GM10266 (cell line): ENCODE data around the gene ANTKMT.

Source experiments
- DNase-seq: peaks from one replicate; pipeline ENCODE4 v3.0.0; 2012; ENCODE audit errors: extremely low spot score
- TF ChIP-seq, protein P1 (sequence below): IDR thresholded peaks from 2 replicates; pipeline ENCODE4 v1.5.1; 2012; ENCODE audit warnings: mild to moderate bottlenecking, low read depth; ENCODE audit not compliant: control insufficient read depth, insufficient read depth; ENCODE audit errors: missing control alignments

The ANTKMT gene

DNA sequence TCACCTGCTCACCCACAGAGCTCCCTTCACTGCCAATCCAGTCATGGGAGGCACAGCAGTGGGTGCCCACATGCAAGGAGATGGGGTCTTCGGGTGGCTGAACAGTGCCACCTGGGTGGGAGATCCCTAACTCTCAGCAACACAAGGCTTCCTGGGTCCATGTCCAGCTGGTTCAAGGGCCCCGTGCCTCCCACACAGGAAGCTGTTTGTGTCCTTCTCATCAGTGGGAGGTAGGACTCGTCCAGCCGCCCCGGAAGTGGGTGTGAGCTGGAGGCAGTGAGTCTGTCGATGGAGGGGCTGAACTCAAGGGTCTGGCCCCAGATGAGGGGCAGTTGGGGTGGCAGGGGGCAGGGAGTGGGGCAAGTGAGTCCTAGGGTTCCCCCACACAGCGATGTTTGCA, 16.9 kb upstream of the ANTKMT start:
- TF ChIP-seq, protein P1, sequence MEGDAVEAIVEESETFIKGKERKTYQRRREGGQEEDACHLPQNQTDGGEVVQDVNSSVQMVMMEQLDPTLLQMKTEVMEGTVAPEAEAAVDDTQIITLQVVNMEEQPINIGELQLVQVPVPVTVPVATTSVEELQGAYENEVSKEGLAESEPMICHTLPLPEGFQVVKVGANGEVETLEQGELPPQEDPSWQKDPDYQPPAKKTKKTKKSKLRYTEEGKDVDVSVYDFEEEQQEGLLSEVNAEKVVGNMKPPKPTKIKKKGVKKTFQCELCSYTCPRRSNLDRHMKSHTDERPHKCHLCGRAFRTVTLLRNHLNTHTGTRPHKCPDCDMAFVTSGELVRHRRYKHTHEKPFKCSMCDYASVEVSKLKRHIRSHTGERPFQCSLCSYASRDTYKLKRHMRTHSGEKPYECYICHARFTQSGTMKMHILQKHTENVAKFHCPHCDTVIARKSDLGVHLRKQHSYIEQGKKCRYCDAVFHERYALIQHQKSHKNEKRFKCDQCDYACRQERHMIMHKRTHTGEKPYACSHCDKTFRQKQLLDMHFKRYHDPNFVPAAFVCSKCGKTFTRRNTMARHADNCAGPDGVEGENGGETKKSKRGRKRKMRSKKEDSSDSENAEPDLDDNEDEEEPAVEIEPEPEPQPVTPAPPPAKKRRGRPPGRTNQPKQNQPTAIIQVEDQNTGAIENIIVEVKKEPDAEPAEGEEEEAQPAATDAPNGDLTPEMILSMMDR: no peak
- no peak for DNase-seq

DNA sequence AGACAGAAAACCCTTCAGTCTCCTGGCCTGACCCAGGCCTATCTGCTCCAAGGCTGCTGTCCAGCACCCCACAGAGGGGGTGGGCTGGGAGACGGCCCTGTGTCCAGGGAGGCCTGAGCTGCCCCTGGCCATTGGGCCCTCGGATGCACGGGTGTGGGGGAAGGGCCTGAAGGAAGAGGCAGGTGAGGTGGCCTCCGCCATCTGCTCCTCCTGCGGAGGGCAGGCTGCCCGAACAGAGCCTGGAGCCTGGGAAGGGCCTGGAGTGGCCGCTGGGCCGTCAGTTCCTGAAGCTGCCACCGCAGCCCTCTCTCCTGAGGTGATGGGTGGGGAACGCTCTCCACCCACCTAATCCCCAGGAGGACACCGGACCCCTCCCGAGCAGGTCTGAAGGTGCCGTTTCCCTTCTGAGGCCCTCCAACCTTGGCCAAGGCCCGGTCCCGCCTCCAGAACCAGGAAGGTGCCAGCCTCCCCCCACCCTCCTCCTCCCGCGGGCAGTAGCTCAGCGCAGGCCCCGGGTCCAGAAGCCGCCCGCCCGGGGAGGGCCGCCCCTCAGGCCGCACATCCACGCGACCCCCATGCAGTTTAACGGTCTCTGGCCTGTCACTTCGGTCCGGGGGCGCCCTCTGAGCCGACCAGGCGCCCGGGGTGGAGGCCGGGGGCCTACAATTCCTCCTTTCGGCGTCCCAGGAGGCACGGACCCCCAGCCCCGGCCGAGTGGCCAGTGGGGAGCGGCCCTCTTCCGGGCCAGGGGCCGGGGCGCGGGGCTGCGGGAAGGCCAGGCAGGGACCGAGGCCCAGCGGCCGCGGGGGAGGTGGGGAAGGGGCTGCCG, 16.2 kb upstream of the ANTKMT start:
- DNase-seq: no peak
- TF ChIP-seq, protein P1: no peak

DNA sequence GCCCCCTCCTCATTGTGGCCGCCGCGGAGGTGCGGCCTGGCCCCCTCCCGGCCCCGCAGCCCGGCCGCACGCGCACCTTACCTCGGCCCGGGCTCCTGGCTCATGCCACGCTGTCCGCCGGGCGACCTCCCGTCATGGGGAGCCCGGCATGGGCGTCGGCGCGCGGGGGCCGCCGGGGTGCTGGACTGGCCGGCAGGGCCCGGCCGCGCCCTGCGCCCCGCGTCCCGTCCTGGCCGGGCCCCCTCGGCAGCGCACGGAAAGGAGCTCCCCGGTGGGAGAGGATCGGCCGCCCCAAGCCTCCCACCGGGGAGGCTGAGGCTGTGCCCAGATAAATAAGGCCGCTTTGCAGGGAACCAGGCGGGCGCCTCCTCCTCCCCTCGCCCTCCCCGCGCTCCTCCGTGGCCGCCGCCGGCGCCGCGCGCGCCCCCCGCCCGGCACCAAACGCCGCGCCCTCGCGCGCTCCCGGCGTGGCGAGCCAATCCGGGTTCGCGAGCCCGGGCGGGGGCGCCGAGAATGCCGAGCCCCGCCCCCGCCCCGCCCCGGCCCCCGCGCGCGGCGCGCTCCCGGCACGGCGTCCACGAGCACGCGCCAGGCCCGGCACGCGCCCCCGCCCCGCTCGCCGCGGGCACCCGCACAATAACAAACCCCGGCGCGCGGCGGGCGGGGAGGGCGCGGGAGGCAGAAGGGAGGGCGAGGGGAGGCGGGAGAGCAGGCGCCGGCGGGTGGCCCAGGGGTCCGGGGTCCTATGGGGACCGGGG, 15.3 kb upstream of the ANTKMT start, which contains the start of gene FBXL16:
Gene FBXL16 (minus strand): TSS at position 371 of the 758 bp plus-strand sequence. CDS start 8,396 bp downstream, outside the sequence.
- DNase-seq: no peak

DNA sequence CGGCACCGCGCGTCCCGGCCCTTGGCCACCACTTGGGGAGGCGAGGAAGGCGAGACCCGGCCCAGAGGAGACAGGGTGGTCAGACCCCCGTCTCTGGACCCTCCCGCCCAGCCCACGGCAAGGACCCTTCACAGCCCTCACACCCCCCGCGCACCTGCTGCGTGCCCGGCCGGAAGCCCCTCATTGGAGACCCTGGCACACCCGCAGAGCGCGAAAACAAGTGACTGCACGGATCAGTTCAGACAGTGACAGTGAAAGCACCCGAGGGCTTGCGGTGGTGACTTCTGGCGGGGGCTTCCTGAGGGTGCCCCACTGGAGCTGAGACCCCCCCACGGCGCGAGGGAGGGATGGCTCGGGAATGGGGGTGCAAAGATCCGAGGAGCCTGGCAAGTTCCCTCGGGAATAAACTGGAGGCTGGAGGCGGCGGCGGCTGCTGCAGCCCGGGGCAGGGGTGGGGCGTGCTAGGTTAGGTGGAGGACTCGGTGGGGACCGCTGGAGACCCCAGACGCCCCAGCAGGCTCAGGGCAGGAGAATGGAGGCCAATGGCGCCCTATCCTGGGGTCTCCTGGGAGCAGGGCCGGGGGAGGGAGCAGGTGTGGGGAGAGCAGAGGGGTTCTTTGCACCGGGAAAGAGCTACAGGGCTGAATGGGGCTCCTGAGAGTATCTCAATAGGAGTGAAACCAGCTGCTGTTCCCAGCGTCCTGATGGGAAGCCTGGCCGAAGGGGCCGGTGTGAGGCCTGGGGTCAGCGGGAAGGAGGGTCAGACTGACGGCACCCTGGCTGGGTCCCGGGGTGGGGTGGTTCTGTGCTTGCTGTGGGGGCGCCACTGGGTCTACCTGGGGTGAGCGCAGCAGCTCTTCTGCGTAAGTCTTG, 14.5 kb upstream of the ANTKMT start:
- TF ChIP-seq, protein P1: no peak
- DNase-seq: no peak

More for the DNA sequence above, 15.3 kb upstream of the ANTKMT start, which contains the start of gene FBXL16:
- TF ChIP-seq, protein P1: no peak

DNA sequence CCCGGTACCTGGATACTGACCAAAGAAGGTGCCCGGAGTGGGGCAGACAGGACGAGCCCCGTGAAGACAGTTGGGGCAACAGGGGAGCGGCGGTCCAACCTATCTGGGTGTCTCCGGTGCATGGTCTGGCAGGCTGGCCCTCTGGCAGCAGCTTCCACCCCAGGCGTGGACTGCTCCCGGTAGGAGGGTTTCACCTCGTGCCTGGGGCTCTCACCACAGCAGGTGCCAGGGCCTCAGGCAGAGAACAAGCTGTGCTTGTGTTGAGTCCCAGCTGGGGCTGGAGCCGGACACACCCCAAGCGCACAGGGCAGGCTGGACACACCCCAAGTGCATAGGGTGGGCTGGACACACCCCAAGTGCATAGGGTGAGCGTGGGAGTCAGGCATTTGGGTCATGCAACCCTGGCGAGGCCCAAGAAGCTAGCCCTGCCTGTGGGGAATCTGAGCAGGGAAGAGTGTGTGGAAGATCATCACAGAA, 13.8 kb upstream of the ANTKMT start:
- DNase-seq: no peak
- TF ChIP-seq, protein P1: no peak

DNA sequence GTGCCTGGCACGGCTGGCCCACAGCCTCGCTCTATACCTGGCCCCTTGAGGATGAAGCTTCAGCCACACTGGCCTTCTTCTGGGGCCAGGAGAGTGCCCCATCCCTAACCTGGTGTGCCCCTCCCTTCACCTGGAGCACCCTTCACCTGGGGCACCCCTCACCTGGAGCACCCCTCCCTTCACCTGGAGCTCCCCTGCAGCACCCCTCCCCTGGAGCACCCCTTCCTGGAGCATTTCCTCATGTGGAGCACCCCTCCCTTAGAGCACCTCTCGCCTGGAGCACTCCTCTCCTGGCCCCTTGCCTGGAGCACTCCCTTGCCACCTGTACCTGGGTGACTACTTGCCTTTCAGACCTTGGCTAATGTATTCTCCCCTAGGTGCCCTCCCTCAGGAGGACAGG, 12.9 kb upstream of the ANTKMT start:
- DNase-seq: no peak
- TF ChIP-seq, protein P1: no peak
